MCF 10A (cell line): Measurements from ENCODE around the gene RPS6KA2. TPM values are rescaled to one million over a fixed set of nuclear protein-coding genes. Genes with fewer than 3 reads are reported as not detected.
A peak's percentile ranks its signal among the peaks of the same experiment; 100 is the strongest.

Experiments used
- BruUV-seq: library from RNA; stranded (reverse); fragments of 400-500 nt; replicated peaks from 2 replicates; lab custom pipeline; 2021; lab: Mats Ljungman, UMichigan
- CTCF ChIA-PET: fragments of 300-600 bp; sonication (Branson Sonifier 250); formaldehyde crosslinking; extraction: SDS; loops from one replicate; lab custom pipeline; 2021; ENCODE audit warnings: antibody characterized with exemption, inconsistent platforms; lab: Yijun Ruan, JAX
- POLR2A ChIA-PET: fragments of 300-600, 350-650 bp; sonication (Branson Sonifier 250); formaldehyde crosslinking; extraction: SDS; loops from one replicate; lab custom pipeline; 2020; ENCODE audit warnings: antibody characterized with exemption, inconsistent platforms; lab: Yijun Ruan, JAX
- DNase-seq: peaks from one replicate; pipeline ENCODE4 v3.0.0-alpha.2; 2018; ENCODE audit not compliant: unreplicated experiment
- H3K27ac Mint-ChIP-seq: one replicate; pipeline ENCODE4 v1.8.0; 2022; ENCODE audit warnings: mild to moderate bottlenecking, low read depth, mixed read lengths; ENCODE audit not compliant: unreplicated experiment
- H3K27me3 Mint-ChIP-seq: one replicate; pipeline ENCODE4 v1.8.0; 2022; ENCODE audit warnings: mixed read lengths; ENCODE audit not compliant: insufficient read depth, unreplicated experiment
- H3K36me3 Mint-ChIP-seq: one replicate; pipeline ENCODE4 v1.8.0; 2022; ENCODE audit warnings: mild to moderate bottlenecking, moderate library complexity, mixed read lengths; ENCODE audit not compliant: insufficient read depth, unreplicated experiment
- H3K4me1 Mint-ChIP-seq: one replicate; pipeline ENCODE4 v1.8.0; 2022; ENCODE audit warnings: mixed read lengths; ENCODE audit not compliant: insufficient read depth, unreplicated experiment
- H3K4me3 Mint-ChIP-seq: one replicate; pipeline ENCODE4 v1.8.0; 2022; ENCODE audit warnings: mild to moderate bottlenecking, moderate library complexity, mixed read lengths; ENCODE audit not compliant: unreplicated experiment
- H3K9me3 Mint-ChIP-seq: one replicate; pipeline ENCODE4 v1.8.0; 2022; ENCODE audit warnings: mixed read lengths; ENCODE audit not compliant: unreplicated experiment
- intact Hi-C: fragments of 100-400 bp; cut with micrococcal nuclease; formaldehyde crosslinking; loops from 2 replicates; pipeline ENCODE4 v1.14.1; 2022
- total RNA-seq: library from RNA; stranded (reverse); gene quantifications from 2 replicates; pipeline ENCODE4 v1.2.3, GENCODE V29; 2022
- TF ChIP-seq, protein P1 (sequence below): fragments of 200-600 bp; IDR thresholded peaks from one replicate; pipeline ENCODE4 v1.8.0; 2022; ENCODE audit warnings: antibody characterized with exemption, mild to moderate bottlenecking; ENCODE audit not compliant: unreplicated experiment

Gene RPS6KA2
- total RNA-seq, 1 experiment from 2014 or later = 126 TPM

DNA sequence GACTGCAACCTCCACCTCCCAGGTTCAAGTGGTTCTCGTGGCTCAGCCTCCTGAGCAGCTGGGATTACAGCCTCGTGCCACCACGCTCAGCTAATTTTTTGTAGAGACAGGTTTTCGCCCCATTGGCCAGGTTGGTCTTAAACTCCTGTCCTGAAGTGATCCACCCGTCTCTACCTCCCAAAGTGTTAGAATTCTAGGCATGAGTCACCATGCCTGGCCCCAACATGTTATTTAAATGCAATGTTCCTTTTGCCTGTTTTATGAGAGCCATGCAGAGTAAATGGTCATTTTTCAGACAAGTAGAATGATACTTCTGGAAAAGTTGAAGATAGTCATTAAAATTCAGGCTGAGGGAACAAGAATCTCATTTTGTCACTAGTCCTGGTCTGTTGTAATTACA, 43.8 kb upstream of the RPS6KA2 start:
- DNase-seq = peak; percentile 27
- ChIA-PET POLR2A (interaction anchor here (0.8 to 1.0 kb wide), 2 partner anchors 44 to 1410 kb away, joined by 3 to 4 read pairs; partner anchors contain the start of gene RPS6KA2), CTCF (interaction anchor here (0.7 kb wide), 1 partner anchor 103 kb away, joined by 3 read pairs; no protein-coding TSS in a partner anchor)
- TF ChIP-seq, protein P1, sequence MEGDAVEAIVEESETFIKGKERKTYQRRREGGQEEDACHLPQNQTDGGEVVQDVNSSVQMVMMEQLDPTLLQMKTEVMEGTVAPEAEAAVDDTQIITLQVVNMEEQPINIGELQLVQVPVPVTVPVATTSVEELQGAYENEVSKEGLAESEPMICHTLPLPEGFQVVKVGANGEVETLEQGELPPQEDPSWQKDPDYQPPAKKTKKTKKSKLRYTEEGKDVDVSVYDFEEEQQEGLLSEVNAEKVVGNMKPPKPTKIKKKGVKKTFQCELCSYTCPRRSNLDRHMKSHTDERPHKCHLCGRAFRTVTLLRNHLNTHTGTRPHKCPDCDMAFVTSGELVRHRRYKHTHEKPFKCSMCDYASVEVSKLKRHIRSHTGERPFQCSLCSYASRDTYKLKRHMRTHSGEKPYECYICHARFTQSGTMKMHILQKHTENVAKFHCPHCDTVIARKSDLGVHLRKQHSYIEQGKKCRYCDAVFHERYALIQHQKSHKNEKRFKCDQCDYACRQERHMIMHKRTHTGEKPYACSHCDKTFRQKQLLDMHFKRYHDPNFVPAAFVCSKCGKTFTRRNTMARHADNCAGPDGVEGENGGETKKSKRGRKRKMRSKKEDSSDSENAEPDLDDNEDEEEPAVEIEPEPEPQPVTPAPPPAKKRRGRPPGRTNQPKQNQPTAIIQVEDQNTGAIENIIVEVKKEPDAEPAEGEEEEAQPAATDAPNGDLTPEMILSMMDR = no peak
- intact Hi-C loops = no loop called here
- BruUV-seq = no TSS peak
- Mint-ChIP-seq H3K4me3 (no peak overlapping the region), H3K36me3 (no peaks in the 10 kb centered on the region), H3K4me1 (peaks cover 15% of the 10 kb centered on the region), H3K27me3 (peaks cover 42% of the 10 kb centered on the region), H3K27ac (no peak overlapping the region), H3K9me3 (no peaks in the 10 kb centered on the region)

DNA sequence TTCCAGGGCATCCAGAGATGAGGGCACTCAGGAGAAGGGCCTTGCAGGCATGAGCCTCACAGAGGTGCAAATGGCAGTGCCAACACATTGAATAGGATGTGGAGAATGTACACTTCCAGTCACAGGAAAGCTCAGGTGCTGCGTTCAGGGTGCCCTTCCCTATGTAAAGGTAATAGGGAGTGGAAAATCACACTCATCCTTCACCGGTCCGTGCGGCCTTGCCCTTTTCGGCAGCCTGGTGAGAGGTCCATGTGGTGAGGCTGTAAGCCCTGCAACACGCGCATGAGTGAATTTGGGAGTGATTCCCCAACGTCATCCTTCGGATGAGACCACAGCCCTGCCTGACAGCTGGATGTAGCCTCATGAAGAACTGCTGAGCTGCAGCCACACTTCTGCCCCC, 43.0 kb upstream of the RPS6KA2 start:
- Mint-ChIP-seq H3K27me3 (peaks cover 45% of the 10 kb centered on the region), H3K4me3 (no peak overlapping the region), H3K36me3 (no peaks in the 10 kb centered on the region), H3K4me1 (peaks cover 15% of the 10 kb centered on the region), H3K9me3 (no peaks in the 10 kb centered on the region), H3K27ac (no peak overlapping the region)
- DNase-seq = no peak
- POLR2A ChIA-PET = no interaction called here
- no TSS peak for BruUV-seq
- CTCF ChIA-PET = no interaction called here
- TF ChIP-seq, protein P1 = no peak
- intact Hi-C loops = no loop called here

DNA sequence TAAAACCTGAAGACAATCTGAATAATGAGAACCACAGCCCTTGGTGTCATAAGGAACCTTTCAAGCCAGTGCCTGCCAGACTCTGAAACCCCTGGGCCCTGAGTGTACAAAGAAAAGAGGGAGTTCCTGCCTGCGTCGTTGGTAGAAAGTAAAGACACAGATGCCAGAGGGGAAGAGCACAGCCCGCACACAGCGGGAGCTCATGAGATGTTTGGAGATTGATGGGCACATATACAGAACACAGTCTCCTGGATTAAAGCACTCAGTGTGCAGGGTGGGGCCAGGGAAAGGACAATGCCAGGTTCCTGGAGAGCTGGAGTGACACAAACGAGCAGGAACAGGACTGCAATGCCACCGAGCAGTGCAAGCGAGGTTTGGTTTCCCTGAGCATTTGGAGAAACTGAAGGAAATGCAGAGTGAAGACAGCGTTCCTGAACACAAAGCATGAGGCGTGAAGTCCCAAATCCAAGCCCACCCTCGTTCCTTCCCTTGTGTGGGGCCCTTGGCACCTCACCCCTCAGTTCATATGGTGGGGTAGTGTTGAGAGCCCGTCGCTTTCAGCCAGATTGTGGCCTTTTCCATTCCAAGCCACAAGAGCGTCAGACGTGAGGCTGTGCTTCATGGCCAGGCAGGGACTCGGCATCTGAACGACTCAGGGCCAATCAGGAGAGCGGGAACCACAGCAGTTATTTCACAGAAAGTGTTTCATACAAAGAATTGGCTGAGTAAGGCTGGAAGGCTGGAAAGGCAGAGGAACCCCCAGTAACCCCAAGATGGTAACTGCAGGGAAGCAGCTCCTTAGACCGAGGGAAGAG, 41.0 kb upstream of the RPS6KA2 start:
- Mint-ChIP-seq H3K4me3 (no peak overlapping the region), H3K4me1 (peaks cover 15% of the 10 kb centered on the region), H3K27ac (no peak overlapping the region), H3K9me3 (no peaks in the 10 kb centered on the region), H3K27me3 (peaks cover 65% of the 10 kb centered on the region), H3K36me3 (no peaks in the 10 kb centered on the region)
- intact Hi-C loops = no loop called here
- DNase-seq = no peak
- POLR2A ChIA-PET = no interaction called here
- no TSS peak for BruUV-seq
- CTCF ChIA-PET = no interaction called here
- TF ChIP-seq, protein P1 = no peak

DNA sequence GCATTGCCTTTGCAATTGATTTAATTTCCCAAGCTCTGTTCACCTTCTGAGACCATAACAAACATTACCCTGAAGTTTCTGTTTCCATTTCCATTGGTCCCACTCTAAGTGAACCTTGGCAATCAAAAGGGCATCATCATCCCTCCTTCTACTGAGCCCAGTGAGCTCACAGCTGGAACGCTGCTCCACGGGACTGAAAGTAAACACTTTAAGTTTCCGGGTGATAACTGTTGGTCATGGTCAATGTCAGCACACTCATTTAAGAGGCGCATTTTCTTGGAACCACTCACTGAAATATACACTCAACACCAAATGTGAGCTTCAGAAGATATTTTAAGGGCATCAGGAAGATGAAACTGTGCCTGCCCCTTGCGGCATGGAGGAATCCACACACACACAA, 37.1 kb upstream of the RPS6KA2 start:
- H3K27me3 Mint-ChIP-seq = peaks cover 86% of the 10 kb centered on the region
- no peaks in the 10 kb centered on the region for H3K9me3 Mint-ChIP-seq
- no peaks in the 10 kb centered on the region for H3K36me3 Mint-ChIP-seq
- TF ChIP-seq, protein P1 = no peak
- intact Hi-C loops = no loop called here
- CTCF ChIA-PET = interaction anchor here (1.1 kb wide), 1 partner anchor 478 kb away, joined by 5 read pairs; no protein-coding TSS in a partner anchor
- H3K27ac Mint-ChIP-seq = no peak overlapping the region
- BruUV-seq = no TSS peak
- no peak for DNase-seq
- no peak overlapping the region for H3K4me3 Mint-ChIP-seq
- no peaks in the 10 kb centered on the region for H3K4me1 Mint-ChIP-seq
- POLR2A ChIA-PET = no interaction called here
